HK-2 (cell line): ENCODE measurements around the gene TRIM59.
"Not testable (repeated sequence)": the region's sequence is repeated elsewhere in the genome, so short reads cannot be mapped to it uniquely, and the experiment has no call there.

Experiments
- DNase-seq: peaks from one replicate; pipeline ENCODE4 v3.0.0-alpha.2; 2018; ENCODE audit not compliant: unreplicated experiment

The TRIM59 gene

GRCh38 chr3:160455846-160456245 is 6.3 kb upstream of the TRIM59 start:
- no peak for DNase-seq

- DNase-seq, result no peak
Measured at GRCh38 chr3:160454995-160455394, 5.4 kb upstream of the TRIM59 start.

DNA sequence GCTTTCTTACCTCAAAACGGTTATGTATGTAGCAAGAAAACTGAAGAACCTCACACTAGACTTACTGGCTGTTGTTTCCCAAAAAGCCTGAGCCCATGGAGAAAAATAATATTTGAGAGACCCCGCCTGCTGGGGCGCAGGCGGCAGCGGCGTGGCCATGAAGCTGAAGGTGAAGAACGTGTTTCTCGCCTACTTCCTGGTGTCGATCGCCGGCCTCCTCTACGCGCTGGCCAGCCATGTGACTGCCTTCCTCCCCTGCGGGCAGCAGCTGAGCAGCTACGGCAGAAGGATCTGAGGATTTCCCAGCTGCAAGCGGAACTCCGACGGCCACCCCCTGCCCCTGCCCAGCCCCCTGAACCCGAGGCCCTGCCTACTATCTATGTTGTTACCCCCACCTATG is 2.7 kb upstream of the TRIM59 start:
- DNase-seq, result not testable (repeated sequence)

DNA sequence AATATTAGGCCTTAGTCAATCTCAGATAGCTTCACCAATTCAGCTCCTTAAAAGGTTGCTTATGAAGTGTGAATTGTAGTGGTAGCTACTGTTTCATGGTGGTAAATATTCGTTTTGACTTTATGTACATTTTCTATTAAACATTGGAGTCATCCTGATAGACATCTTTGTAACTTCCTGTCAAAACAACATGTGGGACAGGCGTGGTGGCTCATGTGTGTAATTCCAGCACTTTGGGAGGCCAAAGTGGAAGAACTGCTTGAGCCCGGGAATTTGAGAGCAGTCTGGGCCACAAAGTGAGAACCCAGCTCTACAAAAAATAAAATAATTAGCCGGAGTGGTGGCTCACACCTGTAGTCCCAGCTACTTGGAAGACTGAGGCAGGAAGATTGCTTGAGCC is 2.0 kb upstream of the TRIM59 start:
- DNase-seq, result no peak

GRCh38 chr3:160450846-160451245 is 1.3 kb upstream of the TRIM59 start:
- peak; percentile 56 for DNase-seq

DNA sequence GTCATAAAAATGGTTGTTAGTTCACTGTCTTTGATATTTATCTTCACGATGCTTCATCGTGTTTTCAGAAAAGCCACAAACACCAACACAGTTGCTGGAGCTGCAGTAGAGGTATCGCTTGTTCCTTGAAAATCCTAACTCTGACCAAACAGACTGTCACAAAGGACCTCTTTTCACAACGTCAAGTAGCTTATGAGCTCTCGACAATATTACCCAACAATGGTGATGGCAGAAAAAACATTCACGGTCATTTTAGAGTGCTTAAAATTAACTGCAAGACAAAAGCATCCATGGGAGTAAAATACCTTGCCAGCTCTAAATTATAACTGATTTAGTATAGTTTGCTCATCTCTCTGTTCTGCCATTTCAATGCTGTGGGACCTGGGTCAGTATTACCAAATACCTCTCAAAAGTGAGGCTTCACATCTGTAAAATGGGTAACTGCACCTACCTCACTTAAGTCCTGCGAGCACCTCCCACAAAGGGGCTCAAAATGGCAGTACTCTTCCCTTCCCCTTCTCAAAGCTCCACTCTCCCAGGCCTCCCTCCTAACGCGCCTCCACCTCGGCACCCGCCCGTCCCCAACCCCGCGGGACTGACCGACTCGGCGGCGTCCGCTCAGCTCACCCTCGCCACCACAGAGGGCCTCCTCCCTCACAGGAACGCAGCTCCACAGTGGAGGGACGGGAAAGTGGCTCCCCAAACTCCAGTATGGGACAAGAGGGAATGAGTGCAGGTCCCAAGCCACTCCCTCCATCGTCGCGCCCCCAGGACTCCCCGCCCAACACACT is 546 bp downstream of the TRIM59 start:
- DNase-seq, result no peak

DNA sequence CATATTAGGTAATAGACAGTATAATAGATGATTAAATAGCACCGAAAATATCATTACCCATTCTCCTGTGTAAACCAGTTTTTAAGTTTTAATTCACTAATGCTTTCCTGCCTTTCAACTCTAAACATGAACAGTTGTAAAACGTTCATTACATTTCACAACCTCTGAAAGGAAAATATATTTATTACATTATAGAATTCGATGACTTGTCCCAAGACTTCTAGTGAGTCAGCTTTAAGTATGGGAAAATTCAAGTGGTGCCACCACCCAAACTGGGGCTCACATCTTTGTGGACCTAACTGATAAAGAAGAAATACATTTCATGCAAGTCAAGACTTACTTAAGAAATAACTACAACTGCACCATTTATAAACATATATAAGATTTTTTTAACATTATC is 2.0 kb downstream of the TRIM59 start:
- DNase-seq, result no peak

DNA sequence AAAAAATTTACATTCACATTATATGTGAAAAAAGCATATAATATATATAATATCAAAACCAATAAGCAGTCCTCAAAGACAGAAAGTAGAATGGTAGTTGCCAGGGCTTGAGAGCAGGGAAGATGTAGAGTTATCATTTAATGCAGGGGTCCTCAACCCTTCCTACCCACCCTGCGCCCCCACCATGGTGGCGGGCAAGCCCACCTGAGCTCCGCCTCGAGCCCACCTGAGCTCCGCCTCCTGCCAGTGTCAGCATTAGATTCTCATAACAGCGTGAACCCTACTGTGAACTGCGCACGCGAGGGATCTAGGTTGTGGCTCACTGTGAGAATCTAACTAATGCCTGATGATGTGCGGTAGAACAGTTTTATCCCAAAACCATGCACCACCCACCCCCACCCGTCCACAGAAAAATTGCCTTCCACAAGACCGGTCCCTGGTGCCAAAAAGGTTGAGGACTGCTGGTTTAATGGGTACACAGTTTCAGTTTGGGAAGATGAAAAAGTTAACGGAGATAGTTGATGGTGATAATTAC is 3.0 kb downstream of the TRIM59 start:
- DNase-seq, result no peak

- no peak for DNase-seq
Measured at GRCh38 chr3:160445854-160446253, 3.7 kb downstream of the TRIM59 start.

GRCh38 chr3:160444411-160444810 is 5.2 kb downstream of the TRIM59 start:
- no peak for DNase-seq

- no peak for DNase-seq
Measured at GRCh38 chr3:160440687-160441086, 8.9 kb downstream of the TRIM59 start.

- DNase-seq, result no peak
Measured at GRCh38 chr3:160437083-160437455, 12.5 kb downstream of the TRIM59 start.

- DNase-seq, result no peak
Measured at GRCh38 chr3:160435747-160436146, 13.8 kb downstream of the TRIM59 start.

DNA sequence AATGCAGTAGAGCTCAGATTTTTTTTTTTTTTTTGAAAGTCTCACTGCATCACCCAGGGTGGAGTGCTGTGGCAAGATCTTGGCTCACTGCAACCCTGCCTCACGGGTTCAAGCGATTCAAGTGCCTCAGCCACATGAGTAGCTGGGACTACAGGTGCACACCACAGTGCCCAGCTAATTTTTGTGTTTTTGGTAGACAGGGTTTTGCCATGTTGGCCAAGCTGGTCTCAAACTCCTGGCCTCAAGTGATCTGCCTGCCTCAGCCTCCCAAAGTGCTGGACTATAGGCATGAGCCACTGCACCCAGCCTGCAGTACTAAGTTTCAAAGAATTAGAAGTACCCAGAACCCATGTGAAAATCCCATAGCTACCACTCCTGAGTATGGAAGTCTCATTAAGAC is 14.5 kb downstream of the TRIM59 start:
- no peak for DNase-seq

GRCh38 chr3:160434071-160434470 is 15.5 kb downstream of the TRIM59 start:
- no peak for DNase-seq

DNA sequence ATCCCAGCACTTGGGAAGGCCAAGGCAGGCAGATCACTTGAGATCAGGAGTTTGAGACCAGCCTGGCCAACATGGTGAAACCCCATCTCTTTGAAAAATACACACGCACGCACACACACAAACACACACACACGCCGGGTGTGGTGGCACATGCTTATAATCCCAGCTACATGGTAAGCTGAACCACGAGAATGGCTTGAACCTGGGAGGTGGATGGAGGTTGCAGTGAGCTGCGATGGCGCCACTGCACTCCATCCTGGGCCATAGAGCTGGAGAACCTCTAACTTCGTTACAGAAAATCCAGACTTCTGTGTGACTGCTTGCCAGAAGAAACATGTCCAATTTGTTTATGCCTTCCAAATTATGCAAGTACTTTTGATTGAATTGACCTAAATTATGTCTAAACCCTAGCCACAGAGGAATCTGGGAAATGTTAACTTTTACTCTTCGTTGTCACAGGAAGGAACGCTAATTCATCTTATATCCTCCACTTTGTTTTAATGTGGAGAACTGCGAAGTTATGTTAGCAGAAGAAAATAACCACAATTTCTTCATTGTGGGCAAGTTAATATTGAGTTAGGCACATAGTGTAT is 21.7 kb downstream of the TRIM59 start:
- DNase-seq, result no peak

DNA sequence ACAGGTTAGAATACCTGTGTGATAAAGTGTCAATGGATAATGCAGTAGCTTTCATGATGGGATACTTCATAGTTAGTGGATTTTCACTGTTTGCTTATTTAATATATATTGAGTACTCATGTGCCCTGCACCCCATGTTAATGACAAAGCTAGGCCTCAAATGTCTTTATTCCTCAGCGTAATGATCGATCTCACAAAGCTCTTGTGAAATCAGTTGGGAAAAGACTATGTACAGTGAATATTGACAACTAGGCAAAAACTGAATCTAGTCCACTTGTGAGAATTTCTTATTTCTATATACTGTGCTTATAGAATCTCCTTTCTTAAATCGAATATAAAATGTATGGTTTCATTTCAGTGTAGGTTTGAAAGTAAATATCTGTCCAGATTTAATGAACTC is 32.3 kb downstream of the TRIM59 start:
- no peak for DNase-seq

GRCh38 chr3:160413613-160414248 is 35.9 kb downstream of the TRIM59 start:
- peak; percentile 60 for DNase-seq

- no peak for DNase-seq
Measured at GRCh38 chr3:160412477-160412876, 37.1 kb downstream of the TRIM59 start.

- no peak for DNase-seq
Measured at GRCh38 chr3:160409812-160410610, 39.6 kb downstream of the TRIM59 start.

DNA sequence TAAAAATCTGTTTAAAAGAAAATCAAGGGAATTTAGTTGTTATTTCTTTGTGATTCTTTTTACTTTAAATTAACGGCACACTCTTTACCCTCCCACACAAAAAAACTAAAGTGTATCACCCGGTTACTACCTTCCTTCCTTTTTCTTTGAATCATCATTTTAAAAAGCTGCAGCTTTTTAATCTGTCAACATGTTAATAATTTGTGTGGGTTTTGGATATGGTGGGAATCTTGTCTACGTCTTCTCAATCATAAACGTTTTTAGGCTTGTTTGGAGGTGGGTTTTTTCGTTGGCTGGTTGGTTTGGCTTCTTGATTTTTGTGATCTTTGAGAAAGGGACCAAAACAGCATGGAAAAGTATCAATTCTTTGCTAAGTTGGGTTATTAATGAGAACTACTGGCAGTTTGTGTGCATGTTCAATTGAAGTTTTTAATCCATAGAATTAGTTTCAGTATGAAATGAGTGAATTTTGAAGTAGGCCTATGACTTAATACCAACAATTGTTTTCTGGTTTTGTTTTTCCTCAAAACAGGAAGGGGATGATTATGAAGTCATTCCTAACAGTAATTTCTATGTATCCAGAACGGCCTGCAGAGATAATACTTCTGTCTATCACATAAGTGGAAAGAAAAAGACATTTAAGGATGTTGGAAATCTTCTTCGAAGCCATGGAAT is 45.7 kb downstream of the TRIM59 start:
- DNase-seq, result no peak
